ENCODE measurements around the gene FAM170B. TPM values are rescaled to one million over a fixed set of nuclear protein-coding genes. Genes with fewer than 3 reads are reported as not detected.

Gene FAM170B
- total and polyA plus RNA-seq, 2 donors (not counting 3 experiments of a cell fraction or from before 2014, with no cell fraction given): not detected

DNA sequence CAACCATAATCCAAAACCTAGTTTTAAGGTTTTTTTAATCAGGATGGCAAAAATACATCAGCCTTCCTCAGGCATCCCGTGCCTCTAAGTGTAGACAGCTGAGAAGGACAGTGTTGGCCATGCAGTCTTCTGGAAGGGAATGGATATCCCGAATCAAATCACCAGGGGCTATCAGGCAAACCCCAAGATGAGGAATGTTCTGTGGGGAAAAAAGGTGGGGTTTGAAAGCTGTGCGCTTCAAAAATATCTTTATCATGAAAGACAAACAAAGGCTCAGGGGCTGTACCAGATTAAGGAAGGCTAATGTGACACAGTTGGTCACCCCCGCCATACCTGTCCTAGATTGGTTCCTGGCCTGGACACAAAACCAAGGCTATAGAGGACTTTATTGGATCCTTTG, 49.0 kb upstream of the FAM170B start:
- CTCF ChIA-PET: interaction anchor here (1.8 kb wide), 1 partner anchor 19 kb away, joined by 4 read pairs; no protein-coding TSS in a partner anchor

More for the DNA sequence above, 49.0 kb upstream of the FAM170B start:
- Histone ChIP-seq H3K4me1 (ENCODE audit: control insufficient read depth, extremely low read depth, insufficient read depth, low read length) (peaks cover 9% of the 10 kb centered on the region), H3K79me2 (ENCODE audit: control insufficient read depth, insufficient read depth, low read length) (no peaks in the 10 kb centered on the region), H3K4me3 (replicated peaks in 1 of 3; ENCODE audit: insufficient read depth in 1 of 3, low read depth in 1 of 3, low read length in 3 of 3) (no peak overlapping the region), H3K9me3 (replicated peaks; ENCODE audit: control insufficient read depth, insufficient read depth, low read length) (no peaks in the 10 kb centered on the region), H3K36me3 (ENCODE audit: control insufficient read depth in 2 of 2, extremely low read depth in 1 of 2, insufficient read depth in 2 of 2, low read length in 2 of 2) (no peaks in the 10 kb centered on the region), H4K20me1 (replicated peaks; ENCODE audit: control insufficient read depth, extremely low read depth, insufficient read depth, low read length) (no peaks in the 10 kb centered on the region), H3K9ac (replicated peaks; ENCODE audit: extremely low read depth, insufficient read depth, low read length) (no peak overlapping the region), H3K27ac (ENCODE audit: insufficient read depth, low read depth, low read length) (no peak overlapping the region), H3K27me3 (ENCODE audit: control insufficient read depth in 2 of 2, insufficient read depth in 2 of 2, low read length in 2 of 2) (peaks cover 0 to 5% of the 10 kb centered on the region in 2 experiments), H2AFZ (ENCODE audit: low read depth, low read length) (no peak overlapping the region), H3K4me2 (ENCODE audit: insufficient read depth, low read length) (no peak overlapping the region), H3K9me1 (replicated peaks; ENCODE audit: control insufficient read depth, extremely low read depth, insufficient read depth, low read length) (no peaks in the 10 kb centered on the region)
- DNase-seq (ENCODE audit: low read depth, low spot score) (no peak), FAIRE-seq (peak; percentile 49)
- no peak for TF ChIP-seq FOS (IDR thresholded peaks at IDR 0.05; ENCODE audit: borderline replicate concordance, insufficient read depth, low read length)
- TF ChIP-seq EZH2 (IDR thresholded peaks at IDR 0.05; ENCODE audit: borderline replicate concordance, low read depth, low read length, severe bottlenecking): no peak
- no peak for TF ChIP-seq POLR2AphosphoS5 (IDR thresholded peaks at IDR 0.05; ENCODE audit: insufficient read depth, low read depth, low read length)
- no peak for TF ChIP-seq POLR2A (IDR thresholded peaks at IDR 0.05; ENCODE audit: low read depth, low read length)
- TF ChIP-seq, protein P1, sequence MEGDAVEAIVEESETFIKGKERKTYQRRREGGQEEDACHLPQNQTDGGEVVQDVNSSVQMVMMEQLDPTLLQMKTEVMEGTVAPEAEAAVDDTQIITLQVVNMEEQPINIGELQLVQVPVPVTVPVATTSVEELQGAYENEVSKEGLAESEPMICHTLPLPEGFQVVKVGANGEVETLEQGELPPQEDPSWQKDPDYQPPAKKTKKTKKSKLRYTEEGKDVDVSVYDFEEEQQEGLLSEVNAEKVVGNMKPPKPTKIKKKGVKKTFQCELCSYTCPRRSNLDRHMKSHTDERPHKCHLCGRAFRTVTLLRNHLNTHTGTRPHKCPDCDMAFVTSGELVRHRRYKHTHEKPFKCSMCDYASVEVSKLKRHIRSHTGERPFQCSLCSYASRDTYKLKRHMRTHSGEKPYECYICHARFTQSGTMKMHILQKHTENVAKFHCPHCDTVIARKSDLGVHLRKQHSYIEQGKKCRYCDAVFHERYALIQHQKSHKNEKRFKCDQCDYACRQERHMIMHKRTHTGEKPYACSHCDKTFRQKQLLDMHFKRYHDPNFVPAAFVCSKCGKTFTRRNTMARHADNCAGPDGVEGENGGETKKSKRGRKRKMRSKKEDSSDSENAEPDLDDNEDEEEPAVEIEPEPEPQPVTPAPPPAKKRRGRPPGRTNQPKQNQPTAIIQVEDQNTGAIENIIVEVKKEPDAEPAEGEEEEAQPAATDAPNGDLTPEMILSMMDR (IDR thresholded peaks at IDR 0.05; ENCODE audit: extremely low read depth in 1 of 2, insufficient read depth in 1 of 2, low read depth in 1 of 2, low read length in 2 of 2): no peak
- no peak for TF ChIP-seq MYC (IDR thresholded peaks at IDR 0.05; ENCODE audit: low read depth, low read length)
- no peak for TF ChIP-seq GATA2 (IDR thresholded peaks at IDR 0.05; ENCODE audit: insufficient read depth, insufficient read length, low read depth, low read length)
- TF ChIP-seq, protein P2, sequence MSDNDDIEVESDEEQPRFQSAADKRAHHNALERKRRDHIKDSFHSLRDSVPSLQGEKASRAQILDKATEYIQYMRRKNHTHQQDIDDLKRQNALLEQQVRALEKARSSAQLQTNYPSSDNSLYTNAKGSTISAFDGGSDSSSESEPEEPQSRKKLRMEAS (IDR thresholded peaks at IDR 0.05; ENCODE audit: insufficient read depth, insufficient read length): no peak
- no peak for TF ChIP-seq JUN (IDR thresholded peaks at IDR 0.05; ENCODE audit: borderline replicate concordance, insufficient read depth, insufficient read length, low read depth)
- BruUV-seq (replicated peaks): no TSS peak
- POLR2A ChIA-PET: no interaction called here
- intact Hi-C loops (cut with micrococcal nuclease) (loop anchor here (1.0 to 10.0 kb wide), 2 partner anchors 12 to 352 kb away; partner anchors contain the start of gene ERCC6), dilution Hi-C loops (cut with MboI; ENCODE audit: extremely low pct_ligation_motif_present, low sequenced_read_pairs) (no loop called here)

Measured in endothelial cell of umbilical vein (primary cell).